ENCODE measurements around the gene HSPBAP1. TPM values are rescaled to one million over a fixed set of nuclear protein-coding genes. Genes with fewer than 3 reads are reported as not detected.

HSPBAP1 gene
- polyA plus RNA-seq (2013): 15.1 TPM

DNA sequence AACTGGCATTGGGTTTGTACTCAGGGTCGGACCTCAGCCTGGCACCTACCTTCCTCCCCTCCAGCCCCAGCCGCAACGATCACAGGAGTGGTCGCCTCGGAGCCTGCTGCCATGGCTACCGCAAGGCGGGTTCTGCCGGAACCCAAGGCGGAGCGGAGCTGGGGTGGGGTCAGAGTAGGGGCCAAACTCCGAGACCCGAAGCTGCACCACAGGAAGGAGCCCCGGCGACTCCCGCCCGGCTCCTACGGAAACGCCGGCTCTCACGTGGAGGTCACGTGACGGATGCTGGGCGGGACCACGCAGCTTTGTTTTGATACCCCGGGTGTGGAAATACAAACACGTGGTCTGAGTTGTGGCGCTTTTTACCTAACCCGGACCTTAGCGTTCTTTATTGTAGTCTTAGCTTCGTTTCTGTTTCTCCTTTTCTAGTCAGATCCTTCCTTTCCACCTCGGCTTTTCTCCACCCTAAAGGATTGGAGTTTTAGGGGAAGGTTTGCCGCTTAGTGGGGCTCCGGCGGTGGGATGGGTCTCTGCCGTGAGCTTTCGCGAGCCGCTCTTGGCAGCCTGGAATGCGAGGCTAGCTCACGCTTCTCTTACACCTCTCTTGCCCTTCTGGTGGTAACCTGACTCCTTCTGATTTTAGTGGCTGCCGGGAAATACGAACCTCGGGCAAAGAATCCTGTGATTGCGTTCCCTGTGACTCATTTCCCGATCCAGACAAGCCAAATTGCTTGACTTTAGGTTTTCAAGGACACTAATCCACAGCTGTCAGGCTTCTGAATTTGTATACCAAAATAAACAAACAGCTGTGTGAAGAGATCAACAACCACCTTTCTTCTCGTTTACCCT lies at the start of gene HSPBAP1:
TSS of gene HSPBAP1 (minus strand) at position 264 of the 849 bp plus-strand sequence. CDS start at position 113, 151 bp downstream.
- peak within 1 kb of the TSS; percentile 63 to 89 (median 77) for H3K4me3 ChIP-seq (ENCODE audit: control insufficient read depth in 1 of 7, extremely low read depth in 1 of 7, insufficient read depth in 4 of 7, low read depth in 2 of 7, low read length in 6 of 7)
- H3K4me1 ChIP-seq (ENCODE audit: control extremely low read depth in 1 of 4, control insufficient read depth in 4 of 4, insufficient read depth in 4 of 4, low read length in 3 of 4): peaks cover 9 to 34% (median 29%) of the 10 kb centered on the region in 4 experiments
- WGBS (ENCODE audit: insufficient coverage): 0% methylated on average over 33 of the region's 46 CpGs
- no peaks in the 10 kb centered on the region for H3K27me3 ChIP-seq (replicated peaks in 2 of 5; ENCODE audit: control insufficient read depth in 4 of 5, insufficient read depth in 5 of 5, low read length in 4 of 5)
- no peaks in the 10 kb centered on the region for H3K9me3 ChIP-seq (ENCODE audit: control extremely low read depth in 1 of 5, control insufficient read depth in 4 of 5, insufficient read depth in 2 of 5, low read depth in 1 of 5, low read length in 4 of 5)
- H3K36me3 ChIP-seq (ENCODE audit: control insufficient read depth in 4 of 4, insufficient read depth in 4 of 4, low read length in 3 of 4): peaks cover 0 to 3% (median 0%) of the 10 kb centered on the region in 4 experiments
- ChIA-PET CTCF (interaction anchor here (1.0 kb wide), 1 partner anchor 38 kb away, joined by 6 read pairs; no protein-coding TSS in a partner anchor), POLR2A (interaction anchor here (0.5 to 0.7 kb wide), 3 partner anchors 23 to 1092 kb away, joined by 3 to 4 read pairs (median 4); no protein-coding TSS in a partner anchor)
- peak; percentile 91 to 95 (median 94) for DNase-seq
- peak within 1 kb of the TSS; percentile 65 to 85 for H3K27ac ChIP-seq (ENCODE audit: insufficient read depth in 1 of 2, low read depth in 1 of 2, low read length in 2 of 2, poor library complexity in 1 of 2, severe bottlenecking in 2 of 2)

DNA sequence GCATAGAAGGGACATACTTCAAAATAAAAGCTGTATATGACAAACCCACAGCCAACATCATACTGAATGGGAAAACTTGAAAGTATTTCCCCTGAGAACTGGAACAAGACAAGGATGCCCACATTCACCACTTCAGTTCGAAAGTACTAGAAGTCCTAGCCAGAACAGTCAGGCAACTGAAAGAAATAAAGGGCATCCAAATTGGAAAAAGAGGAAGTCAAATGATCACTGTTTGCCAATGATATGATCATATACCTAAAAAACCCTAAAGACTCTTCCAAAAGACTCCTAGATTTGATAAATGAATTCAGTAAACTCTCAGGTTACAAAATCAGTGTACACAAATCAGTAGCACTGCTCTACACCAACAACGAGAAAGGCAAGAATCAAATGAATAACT lies 42.0 kb upstream of the HSPBAP1 start:
- DNase-seq: no peak
- POLR2A ChIA-PET: no interaction called here
- Histone ChIP-seq H3K4me1 (ENCODE audit: control extremely low read depth in 1 of 4, control insufficient read depth in 4 of 4, insufficient read depth in 4 of 4, low read length in 3 of 4) (no peaks in the 10 kb centered on the region), H3K27ac (ENCODE audit: insufficient read depth in 1 of 2, low read depth in 1 of 2, low read length in 2 of 2, poor library complexity in 1 of 2, severe bottlenecking in 2 of 2) (no peak overlapping the region), H3K9me3 (ENCODE audit: control extremely low read depth in 1 of 5, control insufficient read depth in 4 of 5, insufficient read depth in 2 of 5, low read depth in 1 of 5, low read length in 4 of 5) (no peaks in the 10 kb centered on the region), H3K27me3 (replicated peaks in 2 of 5; ENCODE audit: control insufficient read depth in 4 of 5, insufficient read depth in 5 of 5, low read length in 4 of 5) (no peaks in the 10 kb centered on the region), H3K4me3 (ENCODE audit: control insufficient read depth in 1 of 7, extremely low read depth in 1 of 7, insufficient read depth in 4 of 7, low read depth in 2 of 7, low read length in 6 of 7) (no peak overlapping the region), H3K36me3 (ENCODE audit: control insufficient read depth in 4 of 4, insufficient read depth in 4 of 4, low read length in 3 of 4) (peaks cover 0 to 14% (median 6%) of the 10 kb centered on the region in 4 experiments)
- CTCF ChIA-PET: no interaction called here
- WGBS (ENCODE audit: insufficient coverage): no CpG with 5 or more reads among the region's 2 CpGs

GRCh38 chr3:122828281-122828680 lies 34.6 kb upstream of the HSPBAP1 start:
- Histone ChIP-seq H3K4me3 (ENCODE audit: control insufficient read depth in 1 of 7, extremely low read depth in 1 of 7, insufficient read depth in 4 of 7, low read depth in 2 of 7, low read length in 6 of 7) (no peak overlapping the region), H3K4me1 (ENCODE audit: control extremely low read depth in 1 of 4, control insufficient read depth in 4 of 4, insufficient read depth in 4 of 4, low read length in 3 of 4) (no peaks in the 10 kb centered on the region), H3K36me3 (ENCODE audit: control insufficient read depth in 4 of 4, insufficient read depth in 4 of 4, low read length in 3 of 4) (peaks cover 2 to 33% (median 8%) of the 10 kb centered on the region in 4 experiments), H3K27me3 (replicated peaks in 2 of 5; ENCODE audit: control insufficient read depth in 4 of 5, insufficient read depth in 5 of 5, low read length in 4 of 5) (no peaks in the 10 kb centered on the region), H3K9me3 (ENCODE audit: control extremely low read depth in 1 of 5, control insufficient read depth in 4 of 5, insufficient read depth in 2 of 5, low read depth in 1 of 5, low read length in 4 of 5) (peaks cover 0 to 6% (median 0%) of the 10 kb centered on the region in 5 experiments), H3K27ac (ENCODE audit: insufficient read depth in 1 of 2, low read depth in 1 of 2, low read length in 2 of 2, poor library complexity in 1 of 2, severe bottlenecking in 2 of 2) (no peak overlapping the region)
- ChIA-PET CTCF (no interaction called here), POLR2A (no interaction called here)
- WGBS (ENCODE audit: insufficient coverage): 98% methylated on average over 4 of the region's 4 CpGs
- DNase-seq: no peak

DNA sequence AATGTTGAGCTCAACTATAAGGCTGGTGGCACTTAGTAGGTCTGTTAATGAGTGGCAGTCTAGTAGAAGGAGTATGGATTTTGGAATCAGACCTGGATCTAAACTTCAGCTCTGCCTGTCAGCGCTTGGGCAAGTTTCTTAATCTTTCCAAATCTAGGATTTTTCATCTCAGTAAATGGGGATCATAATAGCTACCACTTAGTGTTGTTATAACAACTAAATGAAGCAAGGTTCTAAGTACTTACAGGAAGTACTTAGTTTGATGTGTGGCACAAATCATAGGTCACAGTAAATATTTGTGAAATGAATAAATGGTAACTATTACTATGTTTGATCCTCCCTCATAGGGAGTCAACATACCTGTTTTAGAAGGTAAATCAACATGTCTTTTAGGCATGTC lies 32.6 kb upstream of the HSPBAP1 start:
- Histone ChIP-seq H3K27ac (ENCODE audit: insufficient read depth in 1 of 2, low read depth in 1 of 2, low read length in 2 of 2, poor library complexity in 1 of 2, severe bottlenecking in 2 of 2) (no peak overlapping the region), H3K4me3 (ENCODE audit: control insufficient read depth in 1 of 7, extremely low read depth in 1 of 7, insufficient read depth in 4 of 7, low read depth in 2 of 7, low read length in 6 of 7) (no peak overlapping the region), H3K9me3 (ENCODE audit: control extremely low read depth in 1 of 5, control insufficient read depth in 4 of 5, insufficient read depth in 2 of 5, low read depth in 1 of 5, low read length in 4 of 5) (peaks cover 0 to 6% (median 0%) of the 10 kb centered on the region in 5 experiments), H3K4me1 (ENCODE audit: control extremely low read depth in 1 of 4, control insufficient read depth in 4 of 4, insufficient read depth in 4 of 4, low read length in 3 of 4) (no peaks in the 10 kb centered on the region), H3K36me3 (ENCODE audit: control insufficient read depth in 4 of 4, insufficient read depth in 4 of 4, low read length in 3 of 4) (peaks cover 2 to 29% (median 7%) of the 10 kb centered on the region in 4 experiments), H3K27me3 (replicated peaks in 2 of 5; ENCODE audit: control insufficient read depth in 4 of 5, insufficient read depth in 5 of 5, low read length in 4 of 5) (no peaks in the 10 kb centered on the region)
- ChIA-PET CTCF (interaction anchor here (0.7 kb wide), 1 partner anchor 57 kb away, joined by 3 read pairs; no protein-coding TSS in a partner anchor), POLR2A (no interaction called here)
- DNase-seq: no peak
- 100% methylated on average over 1 of the region's 1 CpG for WGBS (ENCODE audit: insufficient coverage)

DNA sequence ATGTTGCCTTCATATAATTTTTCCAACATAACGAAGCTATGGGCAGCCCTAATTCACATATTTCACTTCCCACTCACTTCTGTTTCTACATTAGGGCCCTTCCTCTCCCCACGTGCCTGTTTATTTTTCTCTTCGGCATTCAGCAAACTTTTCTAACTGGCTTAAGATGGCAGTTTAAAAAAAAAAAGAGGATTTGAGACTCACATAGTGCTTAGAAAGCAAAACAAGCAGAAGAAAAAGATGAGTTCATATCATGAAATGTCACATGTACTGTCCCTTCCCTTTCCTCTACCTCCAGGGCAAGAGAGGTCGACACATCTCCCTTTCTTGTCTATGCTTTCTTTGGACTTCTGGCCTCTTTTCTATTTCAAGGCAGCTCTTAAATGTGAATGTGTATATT lies 31.8 kb upstream of the HSPBAP1 start:
- H3K4me1 ChIP-seq (ENCODE audit: control extremely low read depth in 1 of 4, control insufficient read depth in 4 of 4, insufficient read depth in 4 of 4, low read length in 3 of 4): no peaks in the 10 kb centered on the region
- ChIA-PET CTCF (no interaction called here), POLR2A (no interaction called here)
- no peak overlapping the region for H3K4me3 ChIP-seq (ENCODE audit: control insufficient read depth in 1 of 7, extremely low read depth in 1 of 7, insufficient read depth in 4 of 7, low read depth in 2 of 7, low read length in 6 of 7)
- H3K9me3 ChIP-seq (ENCODE audit: control extremely low read depth in 1 of 5, control insufficient read depth in 4 of 5, insufficient read depth in 2 of 5, low read depth in 1 of 5, low read length in 4 of 5): peaks cover 0 to 6% (median 0%) of the 10 kb centered on the region in 5 experiments
- no peaks in the 10 kb centered on the region for H3K27me3 ChIP-seq (replicated peaks in 2 of 5; ENCODE audit: control insufficient read depth in 4 of 5, insufficient read depth in 5 of 5, low read length in 4 of 5)
- H3K36me3 ChIP-seq (ENCODE audit: control insufficient read depth in 4 of 4, insufficient read depth in 4 of 4, low read length in 3 of 4): peaks cover 2 to 33% (median 6%) of the 10 kb centered on the region in 4 experiments
- DNase-seq: no peak
- 83% methylated on average over 2 of the region's 4 CpGs for WGBS (ENCODE audit: insufficient coverage)
- no peak overlapping the region for H3K27ac ChIP-seq (ENCODE audit: insufficient read depth in 1 of 2, low read depth in 1 of 2, low read length in 2 of 2, poor library complexity in 1 of 2, severe bottlenecking in 2 of 2)

- H3K4me1 ChIP-seq (ENCODE audit: control extremely low read depth in 1 of 4, control insufficient read depth in 4 of 4, insufficient read depth in 4 of 4, low read length in 3 of 4): no peaks in the 10 kb centered on the region
- no peak for DNase-seq
- WGBS (ENCODE audit: insufficient coverage): 95% methylated on average over 4 of the region's 7 CpGs
- H3K4me3 ChIP-seq (ENCODE audit: control insufficient read depth in 1 of 7, extremely low read depth in 1 of 7, insufficient read depth in 4 of 7, low read depth in 2 of 7, low read length in 6 of 7): no peak overlapping the region
- H3K27me3 ChIP-seq (replicated peaks in 2 of 5; ENCODE audit: control insufficient read depth in 4 of 5, insufficient read depth in 5 of 5, low read length in 4 of 5): no peaks in the 10 kb centered on the region
- POLR2A ChIA-PET: no interaction called here
- CTCF ChIA-PET: no interaction called here
- no peak overlapping the region for H3K27ac ChIP-seq (ENCODE audit: insufficient read depth in 1 of 2, low read depth in 1 of 2, low read length in 2 of 2, poor library complexity in 1 of 2, severe bottlenecking in 2 of 2)
- H3K9me3 ChIP-seq (ENCODE audit: control extremely low read depth in 1 of 5, control insufficient read depth in 4 of 5, insufficient read depth in 2 of 5, low read depth in 1 of 5, low read length in 4 of 5): peaks cover 0 to 6% (median 0%) of the 10 kb centered on the region in 5 experiments
- peaks cover 2 to 34% (median 6%) of the 10 kb centered on the region in 4 experiments for H3K36me3 ChIP-seq (ENCODE audit: control insufficient read depth in 4 of 4, insufficient read depth in 4 of 4, low read length in 3 of 4)
These were observed 31.1 kb upstream of the HSPBAP1 start for GRCh38 chr3:122824465-122825381.
